GM12878 (cell line): ENCODE data around the gene NSA2. TPM values are rescaled to one million over a fixed set of nuclear protein-coding genes. Genes with fewer than 3 reads are reported as not detected.

Experiments
- ATAC-seq: fragments of 200-7000 bp; cut with Tn5 transposase; 3 replicates; pipeline ENCODE4 v1.9.1; 2020; ENCODE audit warnings: mild to moderate bottlenecking, moderate library complexity
- BruUV-seq: library from RNA; stranded (reverse); fragments of 400-500 nt; replicated peaks from 2 replicates; lab custom pipeline; 2021; lab: Mats Ljungman, UMichigan
- CTCF ChIA-PET: fragments of 300-600 bp; sonication (Branson Sonifier 250); formaldehyde crosslinking; extraction: SDS; loops from one replicate; lab custom pipeline; 2021; ENCODE audit warnings: inconsistent platforms; lab: Yijun Ruan, JAX
- POLR2A ChIA-PET: fragments of 350-600 bp; formaldehyde crosslinking; extraction: SDS; loops from one replicate; lab custom pipeline; 2021; ENCODE audit warnings: inconsistent platforms; lab: Charles Lee
- RAD21 ChIA-PET: fragments of 300-600 bp; sonication (Branson Sonifier 250); formaldehyde crosslinking; loops from one replicate; lab custom pipeline; 2023; ENCODE audit warnings: antibody characterized with exemption; ENCODE audit not compliant: unreplicated experiment; lab: Charles Lee
- SMC1A ChIA-PET: fragments of 300-600 bp; sonication (Branson Sonifier 250); formaldehyde crosslinking; loops from one replicate; lab custom pipeline; 2023; ENCODE audit not compliant: unreplicated experiment, uncharacterized antibody; lab: Charles Lee
- DNase-seq: peaks from one replicate; pipeline ENCODE4 v3.0.0-alpha.2; 2011; ENCODE audit warnings: low read depth, low spot score
- FAIRE-seq: peaks from 3 replicates; lab custom pipeline; 2011; peaks lifted over from hg19 to GRCh38; lab: Jason Lieb, UNC
- H2AFZ ChIP-seq: 2 replicates; pipeline ENCODE4 v1.6.0; 2011; ENCODE audit warnings: low read depth, low read length, control low read depth; ENCODE audit not compliant: control insufficient read depth
- H3K27ac ChIP-seq: 2 replicates; pipeline ENCODE4 v1.5.1; 2011; ENCODE audit warnings: control low read depth; ENCODE audit not compliant: control insufficient read depth, insufficient read depth
- H3K27me3 ChIP-seq, 2 experiments: replicated peaks in 1 of 2; 2 replicates each; pipeline versions ENCODE4 v1.6.0 to v1.6.1; 2011; ENCODE audit warnings: low read length in 1 of 2; ENCODE audit not compliant: control insufficient read depth in 2 of 2, insufficient read depth in 2 of 2
- H3K36me3 ChIP-seq, 2 experiments: 2 replicates each; pipeline ENCODE4 v1.5.1; 2011; ENCODE audit warnings: low read length in 1 of 2; ENCODE audit not compliant: control insufficient read depth in 2 of 2, insufficient read depth in 2 of 2
- H3K4me1 ChIP-seq: 2 replicates; pipeline ENCODE4 v1.6.1; 2011; ENCODE audit warnings: mild to moderate bottlenecking, low read length, moderate library complexity, mixed read lengths; ENCODE audit not compliant: control insufficient read depth, insufficient read depth
- H3K4me2 ChIP-seq: 2 replicates; pipeline ENCODE4 v1.6.0; 2011; ENCODE audit warnings: control low read depth; ENCODE audit not compliant: control insufficient read depth, insufficient read depth
- H3K4me3 ChIP-seq: fragments of 200-600 bp; sonication (generic); 2 replicates; pipeline ENCODE4 v1.5.1; 2016
- H3K79me2 ChIP-seq: 2 replicates; pipeline ENCODE4 v1.6.0; 2011; ENCODE audit warnings: low read length; ENCODE audit not compliant: control insufficient read depth, insufficient read depth
- H3K9ac ChIP-seq: 2 replicates; pipeline ENCODE4 v1.8.0; 2011; ENCODE audit warnings: low read length, control low read depth, mixed read lengths; ENCODE audit not compliant: control insufficient read depth, insufficient read depth
- H3K9me3 ChIP-seq: replicated peaks from 3 replicates; pipeline ENCODE4 v1.5.1; 2011; ENCODE audit warnings: mild to moderate bottlenecking, low read length; ENCODE audit not compliant: control insufficient read depth, insufficient read depth
- H4K20me1 ChIP-seq: 2 replicates; pipeline ENCODE4 v1.6.0; 2011; ENCODE audit not compliant: control insufficient read depth, insufficient read depth
- EED ChIP-seq: sonication (generic); IDR thresholded peaks from 2 replicates; pipeline ENCODE4 v1.6.1; 2016; ENCODE audit warnings: antibody characterized with exemption, low read depth
- WGBS: methylation state at CpG from one replicate; pipeline ENCODE4 v1.1.6; 2016; ENCODE audit warnings: low lambda C conversion rate; ENCODE audit not compliant: insufficient replicate concordance, insufficient coverage; ENCODE audit errors: missing lambda C conversion rate; 5-methylcytosine and 5-hydroxymethylcytosine counted together
- in situ Hi-C: fragments of 300-500 bp; cut with MboI; formaldehyde crosslinking; loops from 9 replicates; pipeline ENCODE4 v1.14.3; 2018; ENCODE audit warnings: mixed read lengths
- intact Hi-C: fragments of 100-400 bp; cut with micrococcal nuclease; formaldehyde crosslinking; loops from one replicate; pipeline ENCODE4 v1.14.2; 2022; ENCODE audit not compliant: unreplicated experiment
- polyA plus RNA-seq, 11 experiments: library from polyadenylated mRNA; depleted of rRNA in 4 of 11; unstranded in 6 of 11; stranded (reverse) in 5 of 11; fragments of >200 nt; fragmentation: Nextera tagmentation in 4 of 11; fragmentation: Illumina TruSeq in 1 of 11; extraction: Ambion mirVana in 4 of 11; extraction: Trizol in 1 of 11; gene quantifications; 1 replicate in 1 of 11; 2 replicates in 10 of 11; pipeline versions ENCODE4 v1.2.1 to v1.2.3, GENCODE V29; 2011 to 2016; ENCODE audit warnings: inconsistent platforms in 2 of 11, missing spikeins in 2 of 11, low read depth in 1 of 11
- small RNA-seq: library from RNA; depleted of rRNA; stranded (forward); fragments of <200 nt; gene quantifications from one replicate; pipeline ENCODE3, GENCODE V24; 2014
- total RNA-seq, 4 experiments: library from RNA; depleted of rRNA in 3 of 4; stranded (reverse); fragments of >200 nt in 3 of 4; fragmentation: Illumina TruSeq in 1 of 4; extraction: Trizol in 1 of 4; gene quantifications; 2 replicates each; pipeline versions ENCODE4 v1.2.1 to v1.2.3, GENCODE V29; 2013 to 2021
- TF ChIP-seq, protein P1 (sequence below): fragments of 450-650 bp; IDR thresholded peaks from 2 replicates; pipeline ENCODE4 v1.6.1; 2014; ENCODE audit warnings: mild to moderate bottlenecking

The NSA2 gene
- total and polyA plus RNA-seq, 10 of the 15 experiments (the other 5 are each of a cell fraction or from before 2014, with no cell fraction given): 77.8 to 317 (median 143) TPM

DNA sequence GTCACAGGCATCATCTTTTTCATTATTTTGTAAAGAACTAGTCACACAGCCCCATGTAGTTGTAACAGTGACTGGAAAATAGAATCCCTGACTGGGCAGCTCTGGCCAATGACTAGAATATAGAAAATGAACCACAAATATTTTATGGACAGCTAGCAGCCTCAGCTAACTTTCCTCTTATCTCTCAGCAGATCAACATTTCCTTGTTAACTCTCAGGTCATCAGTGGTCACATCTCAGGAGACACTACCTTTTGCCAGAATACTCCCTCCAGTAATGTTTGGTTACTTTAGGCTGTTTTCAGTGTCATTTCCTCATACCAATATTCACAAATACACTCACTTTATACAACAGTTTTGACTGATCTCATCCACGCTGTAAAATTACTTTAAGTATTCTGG lies 55.2 kb downstream of the NSA2 start:
- Histone ChIP-seq H3K4me1 (no peaks in the 10 kb centered on the region), H3K9me3 (no peaks in the 10 kb centered on the region), H4K20me1 (no peaks in the 10 kb centered on the region), H3K4me3 (no peak overlapping the region), H3K36me3 (no peaks in the 10 kb centered on the region), H2AFZ (no peak overlapping the region), H3K27ac (no peak overlapping the region), H3K79me2 (no peaks in the 10 kb centered on the region), H3K27me3 (no peaks in the 10 kb centered on the region), H3K4me2 (no peak overlapping the region), H3K9ac (no peak overlapping the region)
- no TSS peak for BruUV-seq
- ATAC-seq (no peak), FAIRE-seq (no peak), DNase-seq (no peak)
- ChIA-PET POLR2A (no interaction called here), CTCF (no interaction called here), RAD21 (no interaction called here), SMC1A (no interaction called here)
- in situ Hi-C loops: no loop called here
- no peak for TF ChIP-seq EED
- intact Hi-C loops: no loop called here
- 75% methylated on average over 1 of the region's 1 CpG for WGBS

DNA sequence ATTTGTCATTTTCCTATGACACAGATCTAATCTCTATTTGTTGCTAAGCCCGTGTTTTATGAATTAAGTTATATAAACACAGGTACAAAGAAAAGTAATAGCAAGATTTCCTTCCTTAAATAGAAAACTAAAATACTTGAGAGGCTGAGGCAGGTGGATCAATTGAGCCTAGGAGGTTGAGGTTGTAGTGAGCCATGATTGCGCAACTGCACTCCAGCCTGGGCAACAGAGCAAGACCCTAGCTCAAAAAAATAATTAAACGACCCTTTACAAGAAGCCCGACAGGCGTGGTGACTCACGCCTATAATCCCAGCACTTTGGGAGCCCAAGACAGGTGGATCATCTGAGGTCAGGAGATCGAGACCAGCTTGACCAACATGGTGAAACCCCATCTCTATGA lies 62.4 kb downstream of the NSA2 start:
- ChIA-PET CTCF (no interaction called here), POLR2A (no interaction called here), RAD21 (no interaction called here), SMC1A (no interaction called here)
- Histone ChIP-seq H3K9ac (no peak overlapping the region), H2AFZ (no peak overlapping the region), H3K27me3 (no peaks in the 10 kb centered on the region), H3K27ac (no peak overlapping the region), H4K20me1 (no peaks in the 10 kb centered on the region), H3K4me1 (no peaks in the 10 kb centered on the region), H3K4me2 (no peak overlapping the region), H3K79me2 (no peaks in the 10 kb centered on the region), H3K9me3 (no peaks in the 10 kb centered on the region), H3K36me3 (no peaks in the 10 kb centered on the region), H3K4me3 (no peak overlapping the region)
- FAIRE-seq (no peak), ATAC-seq (no peak), DNase-seq (no peak)
- TF ChIP-seq, protein P1, sequence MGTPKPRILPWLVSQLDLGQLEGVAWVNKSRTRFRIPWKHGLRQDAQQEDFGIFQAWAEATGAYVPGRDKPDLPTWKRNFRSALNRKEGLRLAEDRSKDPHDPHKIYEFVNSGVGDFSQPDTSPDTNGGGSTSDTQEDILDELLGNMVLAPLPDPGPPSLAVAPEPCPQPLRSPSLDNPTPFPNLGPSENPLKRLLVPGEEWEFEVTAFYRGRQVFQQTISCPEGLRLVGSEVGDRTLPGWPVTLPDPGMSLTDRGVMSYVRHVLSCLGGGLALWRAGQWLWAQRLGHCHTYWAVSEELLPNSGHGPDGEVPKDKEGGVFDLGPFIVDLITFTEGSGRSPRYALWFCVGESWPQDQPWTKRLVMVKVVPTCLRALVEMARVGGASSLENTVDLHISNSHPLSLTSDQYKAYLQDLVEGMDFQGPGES: no peak
- intact Hi-C loops: no loop called here
- WGBS: 52% methylated on average over 7 of the region's 7 CpGs
- in situ Hi-C loops: no loop called here
- no TSS peak for BruUV-seq

Small RNA genes within 50 kb of the gene (small RNA-seq; reads per million reads assigned to genes)
- gene RNU6-658P: not detected

Other genes with a start within 250 kb of the NSA2 start
- 46.9 and 55.5 TPM in 2 replicates for gene ENC1, start 126.5 kb upstream of the NSA2 start, total RNA-seq (2014; rRNA removed)
- 23.2 and 24.6 TPM in 2 replicates for gene ENC1, start 126.5 kb upstream of the NSA2 start, total RNA-seq (2014; rRNA removed; fragmentation: Illumina TruSeq; extraction: Trizol)
- gene ENC1, start 126.5 kb upstream of the NSA2 start, total RNA-seq (2021): 46.8 and 53.5 TPM in 2 replicates
- 53.6 and 54.7 TPM in 2 replicates for gene ENC1, start 126.5 kb upstream of the NSA2 start, polyA plus RNA-seq (2011; rRNA removed)
- 31.7 and 33.6 TPM in 2 replicates for gene ENC1, start 126.5 kb upstream of the NSA2 start, polyA plus RNA-seq (2014; fragmentation: Illumina TruSeq; extraction: Trizol)
- gene ENC1, start 126.5 kb upstream of the NSA2 start, polyA plus RNA-seq (2014; fragmentation: Nextera tagmentation; extraction: Ambion mirVana): 1 to 10 TPM; 8.2 to 8.5 TPM
- gene ENC1, start 126.5 kb upstream of the NSA2 start, polyA plus RNA-seq (2014; rRNA removed): 27.8 and 46.8 TPM in 2 replicates
- gene ENC1, start 126.5 kb upstream of the NSA2 start, polyA plus RNA-seq (2016; fragmentation: Nextera tagmentation; extraction: Ambion mirVana): 10 to 100 TPM; 32.4 to 36.3 TPM
- gene HEXB, start 82.0 kb upstream of the NSA2 start, total RNA-seq (2014; rRNA removed): 36.9 and 50.1 TPM in 2 replicates
- 56.8 and 56.9 TPM in 2 replicates for gene HEXB, start 82.0 kb upstream of the NSA2 start, total RNA-seq (2014; rRNA removed; fragmentation: Illumina TruSeq; extraction: Trizol)
- 37.3 and 43.6 TPM in 2 replicates for gene HEXB, start 82.0 kb upstream of the NSA2 start, total RNA-seq (2021)
- gene HEXB, start 82.0 kb upstream of the NSA2 start, polyA plus RNA-seq (2011; rRNA removed): 76.0 and 109 TPM in 2 replicates
- gene HEXB, start 82.0 kb upstream of the NSA2 start, polyA plus RNA-seq (2014; fragmentation: Illumina TruSeq; extraction: Trizol): 40.0 and 46.3 TPM in 2 replicates
- 10 to 100 TPM; 13.5 to 43.4 TPM for gene HEXB, start 82.0 kb upstream of the NSA2 start, polyA plus RNA-seq (2014; fragmentation: Nextera tagmentation; extraction: Ambion mirVana)
- 41.8 and 47.1 TPM in 2 replicates for gene HEXB, start 82.0 kb upstream of the NSA2 start, polyA plus RNA-seq (2014; rRNA removed)
- gene HEXB, start 82.0 kb upstream of the NSA2 start, polyA plus RNA-seq (2016; fragmentation: Nextera tagmentation; extraction: Ambion mirVana): 10 to 100 TPM; 44.7 to 46.6 TPM
- 32.2 and 37.4 TPM in 2 replicates for gene GFM2, start 132 bp upstream of the NSA2 start, total RNA-seq (2014; rRNA removed)
- gene GFM2, start 132 bp upstream of the NSA2 start, total RNA-seq (2014; rRNA removed; fragmentation: Illumina TruSeq; extraction: Trizol): 31.1 and 33.2 TPM in 2 replicates
- gene GFM2, start 132 bp upstream of the NSA2 start, total RNA-seq (2021): 22.1 and 24.3 TPM in 2 replicates
- 51.3 and 73.2 TPM in 2 replicates for gene GFM2, start 132 bp upstream of the NSA2 start, polyA plus RNA-seq (2011; rRNA removed)
- gene GFM2, start 132 bp upstream of the NSA2 start, polyA plus RNA-seq (2014; fragmentation: Illumina TruSeq; extraction: Trizol): 30.2 and 38.1 TPM in 2 replicates
- 10 to 100 TPM; 19.9 to 26.0 TPM for gene GFM2, start 132 bp upstream of the NSA2 start, polyA plus RNA-seq (2014; fragmentation: Nextera tagmentation; extraction: Ambion mirVana)
- 29.6 and 33.2 TPM in 2 replicates for gene GFM2, start 132 bp upstream of the NSA2 start, polyA plus RNA-seq (2014; rRNA removed)
- gene GFM2, start 132 bp upstream of the NSA2 start, polyA plus RNA-seq (2016; fragmentation: Nextera tagmentation; extraction: Ambion mirVana): 10 to 100 TPM; 39.5 to 41.9 TPM
- 4.9 and 6.5 TPM in 2 replicates for gene FAM169A, start 99.1 kb downstream of the NSA2 start, total RNA-seq (2014; rRNA removed)
- 4.7 and 5.2 TPM in 2 replicates for gene FAM169A, start 99.1 kb downstream of the NSA2 start, total RNA-seq (2014; rRNA removed; fragmentation: Illumina TruSeq; extraction: Trizol)
- 4.1 and 4.5 TPM in 2 replicates for gene FAM169A, start 99.1 kb downstream of the NSA2 start, total RNA-seq (2021)
- gene FAM169A, start 99.1 kb downstream of the NSA2 start, polyA plus RNA-seq (2011; rRNA removed): 15.4 and 25.9 TPM in 2 replicates
- gene FAM169A, start 99.1 kb downstream of the NSA2 start, polyA plus RNA-seq (2014; fragmentation: Illumina TruSeq; extraction: Trizol): 3.4 and 4.6 TPM in 2 replicates
- under 1 TPM; 0.37 to 0.46 TPM for gene FAM169A, start 99.1 kb downstream of the NSA2 start, polyA plus RNA-seq (2014; fragmentation: Nextera tagmentation; extraction: Ambion mirVana)
- 1.7 and 4.8 TPM in 2 replicates for gene FAM169A, start 99.1 kb downstream of the NSA2 start, polyA plus RNA-seq (2014; rRNA removed)
- 1 to 10 TPM; 4.9 to 5.9 TPM for gene FAM169A, start 99.1 kb downstream of the NSA2 start, polyA plus RNA-seq (2016; fragmentation: Nextera tagmentation; extraction: Ambion mirVana)